Frontal cortex (tissue), 4 donors: ENCODE measurements around the gene MED27. TPM values are rescaled to one million over a fixed set of nuclear protein-coding genes. Genes with fewer than 3 reads are reported as not detected.
A peak's percentile ranks its signal among the peaks of the same experiment; 100 is the strongest.
"Not testable (repeated sequence)": the region's sequence is repeated elsewhere in the genome, so short reads cannot be mapped to it uniquely, and the experiment has no call there.

Experiments
- DNase-seq, 2 donors: peaks; one replicate each; pipeline ENCODE4 v3.0.0; 2012; ENCODE audit warnings: low spot score in 2 of 2
- FAIRE-seq: peaks from 2 replicates; lab custom pipeline; 2012; peaks lifted over from hg19 to GRCh38; lab: Jason Lieb, UNC
- total RNA-seq: library from RNA; depleted of rRNA; stranded (reverse); fragments of >200 nt; gene quantifications from one replicate; pipeline ENCODE4 v1.2.3, GENCODE V29; 2014
- donor health status: control.
- donor health status: control.
- donor health status: control.

MED27 gene
- total RNA-seq, 1 donor from 2014 or later, result 11.8 TPM

GRCh38 chr9:132078699-132079356 lies 839 bp downstream of the MED27 start:
- DNase-seq (no peak), FAIRE-seq (no peak)

- FAIRE-seq (no peak), DNase-seq (no peak)
These were observed 1.6 kb downstream of the MED27 start for GRCh38 chr9:132077881-132078698.

GRCh38 chr9:132075853-132076252 lies 3.8 kb downstream of the MED27 start:
- FAIRE-seq, result no peak
- no peak for DNase-seq

- FAIRE-seq (no peak), DNase-seq (no peak)
These were observed 4.9 kb downstream of the MED27 start for GRCh38 chr9:132074736-132075135.

GRCh38 chr9:132071847-132072507 lies 7.7 kb downstream of the MED27 start:
- FAIRE-seq, result no peak
- no peak for DNase-seq

GRCh38 chr9:132069046-132069898 lies 10.4 kb downstream of the MED27 start:
- FAIRE-seq (no peak), DNase-seq (no peak)

GRCh38 chr9:132068605-132069004 lies 11.1 kb downstream of the MED27 start:
- DNase-seq, result peak in 1 of 2 donors; percentile 34
- FAIRE-seq, result no peak

GRCh38 chr9:132066511-132066910 lies 13.2 kb downstream of the MED27 start:
- FAIRE-seq (no peak), DNase-seq (no peak)

- FAIRE-seq, result no peak
- no peak for DNase-seq
These were observed 13.6 kb downstream of the MED27 start for GRCh38 chr9:132066057-132066456.

GRCh38 chr9:132063281-132063680 lies 16.4 kb downstream of the MED27 start:
- no peak for FAIRE-seq
- DNase-seq, result no peak

- no peak for FAIRE-seq
- DNase-seq, result no peak
These were observed 16.9 kb downstream of the MED27 start for GRCh38 chr9:132062806-132063205.

- FAIRE-seq (no peak), DNase-seq (no peak)
These were observed 18.1 kb downstream of the MED27 start for GRCh38 chr9:132061526-132061925.

GRCh38 chr9:132059361-132059760 lies 20.3 kb downstream of the MED27 start:
- no peak for DNase-seq

GRCh38 chr9:132058226-132058625 lies 21.4 kb downstream of the MED27 start:
- DNase-seq, FAIRE-seq: not testable (repeated sequence)

More at GRCh38 chr9:132059361-132059760, 20.3 kb downstream of the MED27 start:
- no peak for FAIRE-seq

GRCh38 chr9:132056717-132057560 lies 22.7 kb downstream of the MED27 start:
- no peak for FAIRE-seq

GRCh38 chr9:132055756-132056155 lies 23.9 kb downstream of the MED27 start:
- DNase-seq (no peak), FAIRE-seq (no peak)

More at GRCh38 chr9:132056717-132057560, 22.7 kb downstream of the MED27 start:
- DNase-seq, result no peak

GRCh38 chr9:132054024-132054423 lies 25.6 kb downstream of the MED27 start:
- FAIRE-seq (no peak), DNase-seq (no peak)

- DNase-seq (no peak), FAIRE-seq (no peak)
These were observed 29.8 kb downstream of the MED27 start for GRCh38 chr9:132049900-132050299.

- no peak for FAIRE-seq
- no peak for DNase-seq
These were observed 30.3 kb downstream of the MED27 start for GRCh38 chr9:132049323-132049882.
